NOMO-1 (cell line): Measurements from ENCODE around the gene APOC4.
A peak's percentile ranks its signal among the peaks of the same experiment; 100 is the strongest.
"Not testable (repeated sequence)": the region's sequence is repeated elsewhere in the genome, so short reads cannot be mapped to it uniquely, and the experiment has no call there.

Experiments used
- DNase-seq, 2 experiments: peaks; one replicate each; lab custom pipeline; 2025; ENCODE audit not compliant: unreplicated experiment in 2 of 2; lab: John Stamatoyannopoulos, UW

APOC4 gene

DNA sequence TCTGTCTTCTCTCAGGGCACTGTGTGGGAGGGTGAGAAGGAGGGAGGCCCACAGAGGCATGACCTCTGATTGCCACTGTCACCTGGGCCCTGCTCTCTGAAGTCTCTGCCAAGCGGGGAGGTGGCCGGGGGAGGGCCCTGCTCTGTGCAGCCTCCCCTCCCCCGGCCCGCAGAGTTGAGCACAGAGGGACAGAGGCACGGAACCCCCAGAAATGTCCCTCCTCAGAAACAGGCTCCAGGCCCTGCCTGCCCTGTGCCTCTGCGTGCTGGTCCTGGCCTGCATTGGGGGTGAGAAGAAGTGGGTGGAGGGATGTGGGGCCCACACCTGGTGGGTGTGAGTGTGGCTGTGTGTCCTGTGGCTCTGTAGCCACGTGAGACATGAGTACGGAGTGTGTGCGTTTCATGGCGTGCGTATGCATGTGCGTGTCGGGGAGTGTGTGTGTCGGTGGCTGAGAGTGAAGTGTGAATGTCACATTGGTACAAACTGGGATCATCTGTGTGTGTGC is at the start of gene APOC4:
APOC4 (plus strand) TSS at position 171 of the 505 bp plus-strand sequence; CDS start at position 212, 41 bp downstream.
- no peak for DNase-seq

GRCh38 chr19:44892932-44893331 is 49.1 kb upstream of the APOC4 start:
- no peak for DNase-seq

DNA sequence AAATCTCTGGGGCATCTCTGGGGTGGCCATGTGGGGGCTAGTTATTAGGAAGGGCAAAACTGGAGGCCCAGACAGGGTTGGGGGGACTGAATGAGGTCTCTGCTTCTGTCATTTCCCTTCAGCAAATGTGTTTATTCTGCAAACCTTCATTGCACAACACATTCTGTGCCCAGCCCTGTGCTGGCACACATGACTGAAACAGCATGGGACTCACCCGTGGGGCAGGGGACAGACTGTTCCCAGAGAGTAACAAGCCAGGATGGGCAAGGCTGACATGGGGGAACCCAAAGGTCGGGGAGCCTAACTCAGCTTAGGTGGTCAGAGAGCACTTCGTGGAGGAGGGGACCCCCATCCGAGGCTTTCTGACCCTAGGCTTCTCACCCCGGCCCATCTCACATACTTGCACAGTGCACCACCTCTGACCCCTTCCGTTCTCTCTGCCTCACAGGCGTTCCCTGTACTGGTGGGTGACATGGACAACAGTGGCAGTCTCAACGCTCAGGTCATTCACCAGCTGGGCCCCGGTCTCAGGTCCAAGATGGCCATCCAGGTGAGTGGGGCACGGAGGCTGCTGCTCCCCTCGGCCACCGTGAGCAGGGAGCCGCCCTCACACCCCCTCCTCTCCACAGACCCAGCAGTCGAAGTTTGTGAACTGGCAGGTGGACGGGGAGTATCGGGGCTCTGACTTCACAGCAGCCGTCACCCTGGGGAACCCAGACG is 48.5 kb upstream of the APOC4 start:
- no peak for DNase-seq

GRCh38 chr19:44894052-44894400 is 48.0 kb upstream of the APOC4 start:
- no peak for DNase-seq

DNA sequence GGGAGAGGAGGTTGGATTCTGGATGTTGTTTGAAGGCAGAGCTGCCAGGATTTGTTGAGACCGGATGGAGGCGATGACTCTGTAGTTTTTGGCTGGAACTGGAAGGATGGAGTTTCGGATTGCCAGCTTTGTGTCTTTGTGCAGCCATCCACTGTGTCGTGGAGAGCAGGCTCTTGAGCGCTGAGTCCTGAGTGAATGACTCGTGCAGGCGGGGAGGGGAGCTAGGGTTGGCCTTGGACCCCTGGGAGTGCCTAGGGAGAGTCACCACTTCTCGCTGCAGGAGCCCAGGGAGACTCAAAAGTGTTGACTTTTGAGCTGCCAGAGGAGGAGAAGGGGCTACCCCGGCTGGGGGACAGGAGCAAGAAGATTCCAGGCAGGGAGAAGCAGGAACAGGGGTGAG is 47.1 kb upstream of the APOC4 start:
- no peak for DNase-seq

GRCh38 chr19:44897835-44898234 is 44.2 kb upstream of the APOC4 start:
- no peak for DNase-seq

DNA sequence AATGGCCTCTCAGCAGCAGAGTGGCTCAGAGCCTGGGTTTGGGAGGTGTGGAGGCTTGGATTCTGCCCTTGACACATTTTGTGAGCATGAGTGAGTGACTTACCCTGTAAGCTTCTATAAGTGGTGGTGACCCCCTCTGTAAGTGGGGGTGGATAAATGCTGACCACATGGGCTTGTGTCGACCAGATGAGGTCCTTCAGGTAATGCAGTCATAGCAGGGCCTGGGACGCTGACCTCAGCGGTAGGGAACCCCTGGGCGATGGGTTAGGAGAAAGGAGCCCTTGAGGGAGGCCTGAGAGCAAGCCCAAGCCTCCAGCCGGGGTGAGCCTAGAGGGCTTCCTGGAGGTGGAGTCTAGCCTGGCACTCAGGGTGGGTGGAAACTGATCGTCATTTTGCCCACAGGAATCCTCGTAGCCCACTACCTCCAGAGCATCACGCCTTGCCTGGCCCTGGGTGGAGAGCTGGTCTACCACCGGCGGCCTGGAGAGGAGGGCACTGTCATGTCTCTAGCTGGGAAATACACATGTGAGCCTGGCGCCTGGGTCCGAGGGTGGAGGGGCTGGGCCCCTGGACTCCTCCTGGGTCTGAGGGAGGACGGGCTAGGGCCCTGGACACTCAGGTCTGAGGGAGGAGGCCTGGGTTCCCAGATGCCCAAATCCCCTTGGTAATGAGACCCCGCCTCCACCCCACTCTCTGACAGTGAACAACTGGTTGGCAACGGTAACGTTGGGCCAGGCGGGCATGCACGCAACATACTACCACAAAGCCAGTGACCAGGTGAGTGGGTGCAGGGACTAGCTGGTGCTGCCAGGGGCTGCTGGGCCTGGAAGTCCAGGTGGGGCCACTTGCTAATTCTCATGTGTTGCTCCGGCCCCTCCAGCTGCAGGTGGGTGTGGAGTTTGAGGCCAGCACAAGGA is 41.5 kb upstream of the APOC4 start:
- DNase-seq: no peak

DNA sequence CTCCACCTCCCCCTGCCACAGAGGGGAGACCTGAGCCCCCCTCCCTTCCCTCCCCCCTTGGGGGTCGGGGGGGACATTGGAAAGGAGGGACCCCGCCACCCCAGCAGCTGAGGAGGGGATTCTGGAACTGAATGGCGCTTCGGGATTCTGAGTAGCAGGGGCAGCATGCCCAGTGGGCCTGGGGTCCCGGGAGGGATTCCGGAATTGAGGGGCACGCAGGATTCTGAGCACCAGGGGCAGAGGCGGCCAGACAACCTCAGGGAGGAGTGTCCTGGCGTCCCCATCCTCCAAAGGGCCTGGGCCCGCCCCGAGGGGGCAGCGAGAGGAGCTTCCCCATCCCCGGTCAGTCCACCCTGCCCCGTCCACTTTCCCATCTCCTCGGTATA is 38.8 kb upstream of the APOC4 start:
- DNase-seq: no peak

- peak; percentile 54 to 55 for DNase-seq
These were observed 38.2 kb upstream of the APOC4 start for GRCh38 chr19:44903602-44904425.

DNA sequence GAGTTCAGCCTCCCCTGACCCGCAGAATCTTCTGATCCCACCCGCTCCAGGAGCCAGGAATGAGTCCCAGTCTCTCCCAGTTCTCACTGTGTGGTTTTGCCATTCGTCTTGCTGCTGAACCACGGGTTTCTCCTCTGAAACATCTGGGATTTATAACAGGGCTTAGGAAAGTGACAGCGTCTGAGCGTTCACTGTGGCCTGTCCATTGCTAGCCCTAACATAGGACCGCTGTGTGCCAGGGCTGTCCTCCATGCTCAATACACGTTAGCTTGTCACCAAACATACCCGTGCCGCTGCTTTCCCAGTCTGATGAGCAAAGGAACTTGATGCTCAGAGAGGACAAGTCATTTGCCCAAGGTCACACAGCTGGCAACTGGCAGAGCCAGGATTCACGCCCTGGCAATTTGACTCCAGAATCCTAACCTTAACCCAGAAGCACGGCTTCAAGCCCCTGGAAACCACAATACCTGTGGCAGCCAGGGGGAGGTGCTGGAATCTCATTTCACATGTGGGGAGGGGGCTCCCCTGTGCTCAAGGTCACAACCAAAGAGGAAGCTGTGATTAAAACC is 37.5 kb upstream of the APOC4 start:
- DNase-seq: no peak

- DNase-seq: no peak
These were observed 36.4 kb upstream of the APOC4 start, which contains the start of gene APOE for GRCh38 chr19:44905437-44906160. APOE (plus strand) TSS chr19:44905796; CDS start chr19:44906625, 829 bp downstream.

DNA sequence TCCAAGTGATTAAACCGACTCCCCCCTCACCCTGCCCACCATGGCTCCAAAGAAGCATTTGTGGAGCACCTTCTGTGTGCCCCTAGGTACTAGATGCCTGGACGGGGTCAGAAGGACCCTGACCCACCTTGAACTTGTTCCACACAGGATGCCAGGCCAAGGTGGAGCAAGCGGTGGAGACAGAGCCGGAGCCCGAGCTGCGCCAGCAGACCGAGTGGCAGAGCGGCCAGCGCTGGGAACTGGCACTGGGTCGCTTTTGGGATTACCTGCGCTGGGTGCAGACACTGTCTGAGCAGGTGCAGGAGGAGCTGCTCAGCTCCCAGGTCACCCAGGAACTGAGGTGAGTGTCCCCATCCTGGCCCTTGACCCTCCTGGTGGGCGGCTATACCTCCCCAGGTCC is 34.4 kb upstream of the APOC4 start:
- no peak for DNase-seq

DNA sequence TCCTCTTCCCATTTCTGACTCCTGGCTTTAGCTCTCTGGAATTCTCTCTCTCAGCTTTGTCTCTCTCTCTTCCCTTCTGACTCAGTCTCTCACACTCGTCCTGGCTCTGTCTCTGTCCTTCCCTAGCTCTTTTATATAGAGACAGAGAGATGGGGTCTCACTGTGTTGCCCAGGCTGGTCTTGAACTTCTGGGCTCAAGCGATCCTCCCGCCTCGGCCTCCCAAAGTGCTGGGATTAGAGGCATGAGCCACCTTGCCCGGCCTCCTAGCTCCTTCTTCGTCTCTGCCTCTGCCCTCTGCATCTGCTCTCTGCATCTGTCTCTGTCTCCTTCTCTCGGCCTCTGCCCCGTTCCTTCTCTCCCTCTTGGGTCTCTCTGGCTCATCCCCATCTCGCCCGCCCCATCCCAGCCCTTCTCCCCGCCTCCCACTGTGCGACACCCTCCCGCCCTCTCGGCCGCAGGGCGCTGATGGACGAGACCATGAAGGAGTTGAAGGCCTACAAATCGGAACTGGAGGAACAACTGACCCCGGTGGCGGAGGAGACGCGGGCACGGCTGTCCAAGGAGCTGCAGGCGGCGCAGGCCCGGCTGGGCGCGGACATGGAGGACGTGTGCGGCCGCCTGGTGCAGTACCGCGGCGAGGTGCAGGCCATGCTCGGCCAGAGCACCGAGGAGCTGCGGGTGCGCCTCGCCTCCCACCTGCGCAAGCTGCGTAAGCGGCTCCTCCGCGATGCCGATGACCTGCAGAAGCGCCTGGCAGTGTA is 33.8 kb upstream of the APOC4 start:
- no peak for DNase-seq

DNA sequence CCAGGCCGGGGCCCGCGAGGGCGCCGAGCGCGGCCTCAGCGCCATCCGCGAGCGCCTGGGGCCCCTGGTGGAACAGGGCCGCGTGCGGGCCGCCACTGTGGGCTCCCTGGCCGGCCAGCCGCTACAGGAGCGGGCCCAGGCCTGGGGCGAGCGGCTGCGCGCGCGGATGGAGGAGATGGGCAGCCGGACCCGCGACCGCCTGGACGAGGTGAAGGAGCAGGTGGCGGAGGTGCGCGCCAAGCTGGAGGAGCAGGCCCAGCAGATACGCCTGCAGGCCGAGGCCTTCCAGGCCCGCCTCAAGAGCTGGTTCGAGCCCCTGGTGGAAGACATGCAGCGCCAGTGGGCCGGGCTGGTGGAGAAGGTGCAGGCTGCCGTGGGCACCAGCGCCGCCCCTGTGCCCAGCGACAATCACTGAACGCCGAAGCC is 33.2 kb upstream of the APOC4 start:
- no peak for DNase-seq

DNA sequence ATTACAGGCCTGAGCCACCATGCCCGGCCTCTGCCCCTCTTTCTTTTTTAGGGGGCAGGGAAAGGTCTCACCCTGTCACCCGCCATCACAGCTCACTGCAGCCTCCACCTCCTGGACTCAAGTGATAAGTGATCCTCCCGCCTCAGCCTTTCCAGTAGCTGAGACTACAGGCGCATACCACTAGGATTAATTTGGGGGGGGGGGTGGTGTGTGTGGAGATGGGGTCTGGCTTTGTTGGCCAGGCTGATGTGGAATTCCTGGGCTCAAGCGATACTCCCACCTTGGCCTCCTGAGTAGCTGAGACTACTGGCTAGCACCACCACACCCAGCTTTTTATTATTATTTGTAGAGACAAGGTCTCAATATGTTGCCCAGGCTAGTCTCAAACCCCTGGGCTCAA is 32.3 kb upstream of the APOC4 start:
- DNase-seq: no peak

GRCh38 chr19:44911896-44912295 is 30.1 kb upstream of the APOC4 start:
- DNase-seq: not testable (repeated sequence)

DNA sequence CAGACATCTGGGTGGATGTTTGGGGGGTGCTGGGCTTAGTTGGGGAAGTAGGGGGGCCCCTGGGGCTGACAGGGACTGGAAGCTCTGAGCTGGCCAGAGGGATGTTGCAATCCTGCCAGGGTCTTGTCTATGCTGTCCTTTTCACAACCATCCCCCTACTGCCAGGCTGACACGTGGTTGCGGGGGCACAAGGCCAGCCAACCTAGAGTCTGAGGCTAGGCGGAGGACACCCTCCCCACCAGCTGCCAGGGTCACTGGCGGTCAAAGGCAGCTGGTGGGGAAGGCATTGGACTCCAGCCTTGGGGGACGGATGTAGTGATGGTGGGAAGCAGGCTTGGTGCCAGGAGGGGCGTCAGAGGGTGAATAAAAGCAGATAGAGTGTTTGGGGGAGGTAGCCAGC is 29.2 kb upstream of the APOC4 start:
- no peak for DNase-seq

DNA sequence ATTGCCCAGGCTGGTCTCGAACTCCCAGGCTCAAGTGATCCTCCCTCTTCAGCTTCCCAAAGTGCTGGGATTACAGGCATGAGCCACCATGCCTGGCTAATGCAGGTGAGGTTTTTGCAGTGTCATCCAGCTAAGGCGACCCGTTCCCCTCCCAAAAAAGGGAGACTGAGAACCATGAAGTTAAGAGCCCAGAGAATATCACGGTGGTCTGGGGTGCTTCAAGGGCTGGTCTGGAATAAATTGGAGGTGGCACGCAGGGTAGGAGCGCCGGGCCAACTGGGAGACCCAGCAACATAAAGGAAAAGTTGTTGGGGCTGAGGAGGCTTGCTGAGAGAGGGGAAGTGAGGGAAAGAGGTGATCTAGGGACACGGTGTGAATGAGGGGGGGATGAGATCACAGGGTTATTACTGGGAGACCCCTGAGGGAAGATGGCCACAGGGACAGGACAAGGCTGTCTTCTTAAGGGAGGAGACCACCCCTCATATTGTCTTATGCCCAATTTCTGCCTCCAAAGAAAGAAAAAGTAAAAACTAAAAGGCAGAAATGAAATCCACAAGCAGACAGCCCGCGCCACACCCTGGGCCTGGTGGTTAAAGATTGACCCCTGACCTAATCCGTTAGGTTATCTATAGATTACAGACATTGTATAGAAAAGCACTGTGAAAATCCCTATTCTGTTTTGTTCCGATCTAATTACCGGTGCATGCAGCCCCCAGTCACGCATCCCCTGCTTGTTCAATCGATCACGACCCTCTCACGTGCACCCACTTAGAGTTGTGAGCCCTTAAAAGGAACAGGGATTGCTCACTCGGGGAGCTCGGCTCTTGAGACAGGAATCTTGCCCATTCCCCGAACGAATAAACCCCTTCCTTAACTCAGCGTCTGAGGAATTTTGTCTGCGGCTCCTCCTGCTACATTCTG is 28.3 kb upstream of the APOC4 start:
- DNase-seq: not testable (repeated sequence)
